Measurements from ENCODE around the gene STK17B.
"Not testable (repeated sequence)": the region's sequence is repeated elsewhere in the genome, so short reads cannot be mapped to it uniquely, and the experiment has no call there.

The STK17B gene

DNA sequence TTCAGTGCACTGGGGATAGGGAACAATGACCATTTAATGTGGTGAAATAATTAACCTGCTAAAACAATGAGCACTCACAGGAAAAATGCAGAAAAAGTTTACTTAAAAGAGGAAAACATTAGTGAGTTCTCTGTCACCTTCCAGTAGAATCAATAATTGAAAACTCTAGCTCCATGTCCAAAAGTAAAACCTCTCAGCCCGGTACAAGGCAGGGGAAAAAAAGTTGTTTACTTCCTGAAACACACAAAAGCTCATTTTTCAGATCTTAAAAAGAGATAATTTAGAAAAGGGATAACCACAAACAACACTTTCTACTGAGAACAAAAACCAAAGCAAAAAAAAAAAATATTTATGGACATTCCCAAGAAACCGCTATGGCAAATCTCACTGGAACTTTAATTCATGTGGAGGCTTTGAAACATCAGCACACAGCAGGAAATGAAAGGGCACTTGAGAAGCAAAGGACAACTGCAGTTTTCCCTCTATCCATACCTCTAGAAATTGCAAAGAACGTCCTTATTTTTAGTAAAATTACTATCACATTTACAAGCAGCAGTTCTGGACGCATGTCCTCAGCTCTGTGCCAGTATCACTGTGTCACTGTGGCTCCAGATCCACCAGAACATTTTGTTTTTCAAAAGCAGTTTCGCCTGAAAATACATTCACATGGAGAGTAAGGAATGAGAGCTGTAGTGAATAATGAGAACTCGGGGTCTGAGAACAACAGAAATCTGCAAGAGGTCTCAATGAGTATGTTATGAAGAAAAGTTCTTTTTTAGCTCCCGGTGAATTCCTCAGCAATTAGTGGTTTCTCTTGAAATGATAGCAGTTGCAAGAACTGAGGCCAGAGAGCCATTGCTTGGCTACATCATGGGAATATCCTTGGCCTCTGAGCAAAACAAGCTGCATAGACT, 58.1 kb downstream of the STK17B start:
- DNase-seq, result peak in 5 of 56 donors; percentile 7 to 23 (median 15)

DNA sequence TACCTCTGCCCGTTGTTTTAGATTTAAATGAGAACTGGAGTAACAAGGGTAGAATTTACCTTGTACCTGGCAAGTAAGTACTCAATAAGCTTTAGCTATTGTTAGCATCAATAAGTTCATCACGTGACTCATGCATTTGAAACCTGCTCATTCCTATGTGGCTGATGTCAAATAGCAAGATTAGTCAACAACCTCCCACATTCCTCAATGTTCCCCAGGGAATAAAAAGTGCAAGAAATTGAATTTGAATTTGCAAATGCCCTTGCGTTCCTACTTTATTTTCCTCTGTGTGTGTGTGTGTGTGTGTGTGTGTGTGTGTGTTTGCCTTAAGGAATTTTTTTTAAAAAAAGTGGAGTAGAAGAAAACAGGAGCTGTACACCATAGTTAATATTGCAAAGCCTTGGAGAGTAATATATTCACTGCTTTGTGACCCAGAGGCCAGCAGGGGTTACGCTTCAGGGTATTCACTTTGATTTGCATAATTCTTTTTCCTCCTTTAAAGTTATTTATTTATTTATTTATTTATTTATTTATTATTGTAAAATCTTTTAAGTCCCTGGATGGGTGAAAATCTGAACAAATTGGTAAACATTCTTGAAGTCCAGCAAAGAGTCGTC, 58.9 kb downstream of the STK17B start:
- DNase-seq, result peak in 1 of 56 donors; percentile 2

DNA sequence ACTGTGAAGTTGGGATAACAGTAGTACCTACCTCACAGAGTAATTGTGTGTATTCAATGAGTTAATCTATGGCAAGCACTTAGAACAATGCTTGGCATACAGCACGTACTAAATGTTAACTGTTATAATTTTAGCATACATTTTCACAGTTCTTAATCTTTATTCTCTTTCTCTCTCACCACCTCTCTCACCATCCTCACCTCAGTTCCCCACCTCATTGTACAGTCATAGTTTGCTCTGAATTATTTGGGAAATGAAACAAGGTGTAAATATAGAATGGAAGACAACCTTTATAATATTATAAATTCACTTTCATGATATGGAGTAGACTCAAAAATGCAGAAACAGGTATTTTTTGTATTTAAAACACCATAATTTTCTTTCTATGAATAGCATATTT, 62.8 kb downstream of the STK17B start:
- no peak for DNase-seq

DNA sequence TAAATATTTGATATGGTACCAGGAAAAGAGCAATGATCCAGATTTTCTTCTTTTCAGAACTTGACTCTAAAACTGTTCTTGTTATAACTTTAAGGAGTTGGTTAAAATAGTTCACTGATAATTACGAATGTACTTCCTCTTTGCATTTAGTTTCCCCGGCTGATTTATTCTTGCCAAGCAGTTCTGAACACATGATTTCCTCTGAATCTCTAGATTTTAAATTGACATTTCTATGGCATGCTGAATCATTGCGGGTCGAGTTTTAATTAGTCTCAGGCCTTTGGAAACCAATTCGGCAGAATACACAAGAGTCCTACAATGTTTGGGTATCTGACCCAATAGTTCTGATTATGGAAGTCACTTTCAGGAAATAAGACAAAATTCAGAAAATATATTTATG, 65.4 kb downstream of the STK17B start:
- DNase-seq, result no peak

- no peak for DNase-seq
These were observed 67.3 kb downstream of the STK17B start for GRCh38 chr2:196104066-196104465.

DNA sequence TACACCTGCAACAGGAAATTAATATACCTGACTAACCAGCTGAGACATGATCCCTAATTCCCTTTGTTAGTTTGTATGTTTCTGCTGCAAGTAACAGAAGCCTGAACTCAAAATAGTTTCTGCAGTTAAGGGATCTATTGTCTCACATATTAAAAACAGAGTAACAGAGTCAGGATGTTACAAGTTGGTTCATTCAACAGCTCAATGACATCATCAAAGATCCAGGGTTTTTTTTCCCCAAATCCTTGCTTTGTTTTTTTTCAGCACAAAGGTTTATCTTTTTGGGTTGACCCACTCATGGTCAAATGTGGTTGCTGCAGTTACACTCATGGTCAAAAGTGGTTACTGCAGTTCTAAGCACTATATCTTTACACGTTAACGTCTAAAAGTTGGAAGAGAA, 67.8 kb downstream of the STK17B start:
- DNase-seq, result no peak

GRCh38 chr2:196101325-196101991, 69.9 kb downstream of the STK17B start:
- no peak for DNase-seq

GRCh38 chr2:196099916-196100315, 71.5 kb downstream of the STK17B start:
- DNase-seq, result no peak

GRCh38 chr2:196097864-196098660, 73.3 kb downstream of the STK17B start:
- DNase-seq, result no peak

- DNase-seq, result no peak
These were observed 74.2 kb downstream of the STK17B start for GRCh38 chr2:196096982-196097745.

- no peak for DNase-seq
These were observed 75.1 kb downstream of the STK17B start for GRCh38 chr2:196096264-196096663.

DNA sequence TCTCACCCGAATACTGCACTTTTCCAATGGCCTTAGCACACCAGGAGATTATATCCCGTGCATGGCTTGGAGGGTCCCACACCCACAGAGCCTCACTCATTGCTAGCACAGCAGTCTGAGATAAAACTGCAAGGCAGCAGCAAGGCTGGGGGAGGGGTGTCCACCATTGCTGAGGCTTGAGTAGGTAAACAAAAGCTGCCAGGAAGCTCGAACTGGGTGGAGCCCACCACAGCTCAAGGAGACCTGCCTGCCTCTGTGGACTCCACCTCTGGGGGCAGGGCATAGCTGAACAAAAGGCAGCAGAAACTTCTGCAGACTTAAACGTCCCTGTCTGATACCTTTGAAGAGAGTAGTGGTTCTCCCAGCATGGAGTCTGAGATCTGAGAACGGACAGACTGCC, 81.9 kb downstream of the STK17B start:
- not testable (repeated sequence) for DNase-seq

DNA sequence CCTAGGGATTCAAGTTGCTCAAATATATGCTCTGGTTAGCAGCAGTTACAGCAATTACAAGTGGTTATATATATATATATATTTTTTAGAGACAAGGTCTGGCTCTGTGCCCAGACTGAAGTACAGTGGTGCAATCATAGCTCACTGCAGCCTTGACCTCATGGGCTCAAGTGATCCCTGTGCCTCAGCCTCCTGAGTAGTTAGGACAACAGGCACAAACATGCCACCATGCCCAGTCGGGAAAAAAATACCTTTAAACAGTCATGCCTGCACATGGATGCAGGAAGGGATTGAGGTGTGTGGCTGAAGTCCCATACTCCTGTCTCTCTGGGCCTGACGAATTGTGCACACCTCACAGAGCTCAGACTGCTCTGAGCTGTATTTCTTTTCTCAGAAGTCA, 83.2 kb downstream of the STK17B start:
- DNase-seq, result no peak

DNA sequence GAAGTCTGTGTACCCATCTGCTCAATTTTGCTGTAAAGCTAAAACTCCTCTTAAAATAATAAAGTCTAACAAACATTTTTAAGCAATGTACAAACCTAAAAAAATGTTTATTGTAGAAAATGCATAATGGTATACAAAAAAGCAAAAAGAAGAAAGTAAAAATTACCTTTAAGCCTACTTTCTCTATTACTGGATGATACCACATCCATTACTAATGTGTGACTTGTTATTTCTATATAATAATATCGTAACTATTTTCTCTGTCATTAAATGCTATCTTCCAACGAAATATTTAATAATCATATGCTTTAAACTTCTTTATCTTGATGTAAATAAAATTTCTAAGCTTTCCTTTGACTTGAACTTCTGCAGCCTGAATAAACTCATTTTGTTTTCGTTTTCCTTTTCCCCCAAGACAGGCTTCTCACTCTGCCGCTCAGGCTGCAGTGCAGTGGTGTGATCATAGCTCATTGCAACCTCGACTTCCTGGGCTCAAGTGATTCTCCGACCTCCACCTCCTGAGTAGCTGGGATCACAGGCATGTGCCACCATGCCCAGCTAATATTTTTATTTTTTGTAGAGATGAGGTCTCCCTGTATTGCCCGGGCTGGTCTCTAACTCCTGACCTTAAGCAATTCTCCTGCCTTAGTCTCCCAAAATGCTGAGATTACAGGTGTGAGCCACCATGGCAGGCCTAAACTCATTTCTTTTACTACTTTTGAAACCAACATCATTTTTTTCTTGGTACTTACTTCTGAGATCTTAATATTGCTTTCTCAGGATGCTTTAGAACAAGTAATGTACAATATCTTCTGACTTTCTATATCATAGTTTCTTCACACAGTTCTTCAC, 84.6 kb downstream of the STK17B start:
- no peak for DNase-seq

DNA sequence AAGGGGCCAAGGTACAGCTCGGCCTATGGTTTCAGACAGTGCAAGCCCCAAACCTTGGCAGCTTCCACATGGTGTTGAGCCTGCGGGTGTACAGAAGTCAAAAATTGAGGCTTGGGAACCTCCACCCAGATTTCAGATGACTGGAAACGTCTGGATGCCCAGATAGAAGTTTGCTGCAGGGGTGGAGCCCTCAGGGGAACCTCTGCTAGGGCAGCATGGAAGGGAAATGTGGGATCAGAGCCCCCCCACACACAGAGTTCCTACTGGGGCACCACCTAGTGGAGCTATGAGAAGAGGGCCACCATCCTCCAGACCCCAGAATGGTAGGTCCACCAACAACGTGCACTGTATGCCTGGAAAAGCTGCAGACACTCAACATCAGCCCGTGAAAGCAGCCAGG, 87.8 kb downstream of the STK17B start:
- DNase-seq, result no peak

Measured in amygdala (tissue), 56 donors.